ENCODE measurements around the gene STRA6. TPM values are rescaled to one million over a fixed set of nuclear protein-coding genes. Genes with fewer than 3 reads are reported as not detected.

STRA6 gene
- total RNA-seq, 1 experiment from 2014 or later: 0.54 TPM

DNA sequence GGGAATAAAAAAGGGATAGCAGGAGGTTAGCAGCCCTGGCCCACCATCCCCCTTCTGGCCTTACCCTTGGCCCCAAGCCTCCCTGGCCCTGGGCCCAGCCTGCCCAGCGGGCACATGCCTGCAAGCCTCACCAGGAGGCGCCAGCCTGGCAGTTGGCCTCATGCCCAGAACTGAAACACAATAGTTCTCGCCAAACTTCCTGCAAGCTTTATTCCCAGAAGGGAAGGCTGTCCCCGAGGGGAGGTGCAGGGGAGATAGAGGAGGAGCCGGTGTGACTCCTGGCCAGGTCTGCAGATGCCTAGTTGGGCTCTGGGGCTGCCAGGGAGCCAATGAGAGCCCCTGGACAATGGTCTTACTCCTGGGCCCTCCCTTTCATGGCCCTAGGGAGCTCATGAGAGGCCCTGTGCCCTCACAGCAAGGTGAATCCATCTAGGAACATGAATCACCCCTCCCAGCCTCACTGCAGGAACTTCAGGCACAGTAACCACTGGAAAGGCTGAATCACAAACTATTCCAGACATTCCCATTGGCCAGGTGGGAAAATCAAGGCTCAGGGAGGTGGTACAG, 37.5 kb upstream of the STRA6 start (continued):
- no peak for TF ChIP-seq EZH2phosphoT487 (IDR thresholded peaks at IDR 0.05; ENCODE audit: borderline replicate concordance)
- TF ChIP-seq ZFX (IDR thresholded peaks at IDR 0.05): no peak
- TF ChIP-seq ZNF274 (IDR thresholded peaks at IDR 0.05; ENCODE audit: low read depth, low read length): no peak

DNA sequence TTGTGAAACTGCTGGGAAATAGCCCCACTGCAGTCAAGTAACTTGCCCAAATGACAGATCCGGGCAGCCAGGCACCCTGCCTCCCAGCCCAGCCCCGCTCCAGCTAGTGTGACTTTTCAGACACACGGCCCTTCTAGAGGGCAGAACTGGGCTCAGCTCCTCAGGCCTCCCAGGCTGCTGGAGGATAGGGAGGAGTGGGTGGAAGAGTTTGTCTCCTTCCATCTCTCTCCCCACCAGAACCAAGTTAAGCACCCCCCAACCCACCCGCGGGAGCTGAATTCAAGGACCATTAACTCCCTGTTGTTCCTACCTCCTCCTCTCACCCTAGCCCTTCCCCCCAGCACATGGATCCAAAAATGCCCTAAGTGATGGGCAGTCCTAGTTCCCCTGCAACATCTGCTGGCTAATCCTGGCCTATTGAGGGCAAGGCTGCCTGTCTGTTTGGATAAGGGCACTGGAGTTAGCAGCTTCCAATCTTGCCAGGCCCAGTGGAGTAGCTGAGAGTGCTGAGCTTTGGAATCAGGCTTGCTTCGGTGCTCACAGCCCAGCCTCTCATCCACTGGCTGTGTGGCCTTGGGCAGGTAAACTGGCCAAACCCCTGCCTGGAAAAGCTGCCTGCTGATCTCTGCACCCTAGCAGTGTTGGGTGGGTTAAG, 36.6 kb upstream of the STRA6 start:
- CTCF ChIA-PET: interaction anchor here (0.7 to 2.4 kb wide), 4 partner anchors 10 to 95 kb away, joined by 3 to 18 read pairs (median 4); no protein-coding TSS in a partner anchor
- BruUV-seq (replicated peaks): no TSS peak
- DNase-seq (ENCODE audit: low read depth, low spot score) (no peak), ATAC-seq (no peak)
- Histone ChIP-seq H3K4me2 (ENCODE audit: low read length) (peak overlapping the region; percentile 60), H3K9me3 (ENCODE audit: control insufficient read depth in 1 of 2, insufficient read depth in 1 of 2, low read depth in 1 of 2, low read length in 2 of 2) (no peaks in the 10 kb centered on the region), H3K9me2 (ENCODE audit: insufficient read depth) (no peaks in the 10 kb centered on the region), H3K79me2 (ENCODE audit: insufficient read depth, low read length) (no peaks in the 10 kb centered on the region), H4K20me1 (ENCODE audit: insufficient read depth) (no peaks in the 10 kb centered on the region), H3K4me1 (ENCODE audit: control insufficient read depth in 1 of 2, insufficient read depth in 2 of 2, low read length in 2 of 2) (peaks cover 41 to 49% of the 10 kb centered on the region in 2 experiments), H3K27ac (ENCODE audit: low read depth, low read length) (peak overlapping the region; percentile 64), H2AFZ (ENCODE audit: low read depth, low read length, poor library complexity, severe bottlenecking) (no peak overlapping the region), H3K4me3 (replicated peaks in 1 of 2; ENCODE audit: low read depth in 1 of 2, low read length in 2 of 2) (no peak overlapping the region), H3K9ac (ENCODE audit: low read length) (no peak overlapping the region), H3K36me3 (ENCODE audit: control insufficient read depth in 1 of 2, insufficient read depth in 2 of 2, low read length in 2 of 2) (no peaks in the 10 kb centered on the region), H3K27me3 (ENCODE audit: insufficient read depth, low read length) (no peaks in the 10 kb centered on the region)
- POLR2A ChIA-PET: no interaction called here
- RAD21 ChIA-PET (ENCODE audit: low non-redundant PET in 1 of 2, low total read pairs in 2 of 2, uncharacterized antibody in 2 of 2, unreplicated experiment in 2 of 2): interaction anchor here in 1 of 2 experiments (0.9 kb wide), 1 partner anchor 68 kb away, joined by 3 read pairs; no protein-coding TSS in a partner anchor
- TF ChIP-seq, protein P1, sequence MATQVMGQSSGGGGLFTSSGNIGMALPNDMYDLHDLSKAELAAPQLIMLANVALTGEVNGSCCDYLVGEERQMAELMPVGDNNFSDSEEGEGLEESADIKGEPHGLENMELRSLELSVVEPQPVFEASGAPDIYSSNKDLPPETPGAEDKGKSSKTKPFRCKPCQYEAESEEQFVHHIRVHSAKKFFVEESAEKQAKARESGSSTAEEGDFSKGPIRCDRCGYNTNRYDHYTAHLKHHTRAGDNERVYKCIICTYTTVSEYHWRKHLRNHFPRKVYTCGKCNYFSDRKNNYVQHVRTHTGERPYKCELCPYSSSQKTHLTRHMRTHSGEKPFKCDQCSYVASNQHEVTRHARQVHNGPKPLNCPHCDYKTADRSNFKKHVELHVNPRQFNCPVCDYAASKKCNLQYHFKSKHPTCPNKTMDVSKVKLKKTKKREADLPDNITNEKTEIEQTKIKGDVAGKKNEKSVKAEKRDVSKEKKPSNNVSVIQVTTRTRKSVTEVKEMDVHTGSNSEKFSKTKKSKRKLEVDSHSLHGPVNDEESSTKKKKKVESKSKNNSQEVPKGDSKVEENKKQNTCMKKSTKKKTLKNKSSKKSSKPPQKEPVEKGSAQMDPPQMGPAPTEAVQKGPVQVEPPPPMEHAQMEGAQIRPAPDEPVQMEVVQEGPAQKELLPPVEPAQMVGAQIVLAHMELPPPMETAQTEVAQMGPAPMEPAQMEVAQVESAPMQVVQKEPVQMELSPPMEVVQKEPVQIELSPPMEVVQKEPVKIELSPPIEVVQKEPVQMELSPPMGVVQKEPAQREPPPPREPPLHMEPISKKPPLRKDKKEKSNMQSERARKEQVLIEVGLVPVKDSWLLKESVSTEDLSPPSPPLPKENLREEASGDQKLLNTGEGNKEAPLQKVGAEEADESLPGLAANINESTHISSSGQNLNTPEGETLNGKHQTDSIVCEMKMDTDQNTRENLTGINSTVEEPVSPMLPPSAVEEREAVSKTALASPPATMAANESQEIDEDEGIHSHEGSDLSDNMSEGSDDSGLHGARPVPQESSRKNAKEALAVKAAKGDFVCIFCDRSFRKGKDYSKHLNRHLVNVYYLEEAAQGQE (IDR thresholded peaks at IDR 0.05; ENCODE audit: low read depth): no peak
- no peak for TF ChIP-seq SRF (IDR thresholded peaks at IDR 0.05; ENCODE audit: low read depth)
- no peak for TF ChIP-seq EGR1 (IDR thresholded peaks at IDR 0.05; ENCODE audit: low read depth)
- no peak for TF ChIP-seq ZFX (IDR thresholded peaks at IDR 0.05)
- no peak for TF ChIP-seq TCF7L2 (IDR thresholded peaks at IDR 0.05; ENCODE audit: borderline replicate concordance, extremely low read depth, insufficient read depth, insufficient read length)
- TF ChIP-seq ZNF274 (IDR thresholded peaks at IDR 0.05; ENCODE audit: low read depth, low read length): no peak
- no peak for TF ChIP-seq ZBTB33 (IDR thresholded peaks at IDR 0.05; ENCODE audit: extremely low read depth, insufficient replicate concordance, low read length)
- no peak for TF ChIP-seq POLR2A (IDR thresholded peaks at IDR 0.05; ENCODE audit: borderline replicate concordance, extremely low read depth, insufficient read depth, insufficient read length)
- TF ChIP-seq YY1 (IDR thresholded peaks at IDR 0.05; ENCODE audit: extremely low read depth, insufficient replicate concordance, low read depth, low read length): no peak
- no peak for TF ChIP-seq ELF1 (IDR thresholded peaks at IDR 0.05; ENCODE audit: borderline replicate concordance, low read depth)
- TF ChIP-seq POLR2AphosphoS5 (IDR thresholded peaks at IDR 0.05; ENCODE audit: low read depth, low read length): no peak
- no peak for TF ChIP-seq EZH2 (IDR thresholded peaks at IDR 0.05)
- no peak for TF ChIP-seq CBX3 (IDR thresholded peaks at IDR 0.05; ENCODE audit: low read depth)
- intact Hi-C loops (cut with micrococcal nuclease): no loop called here

Data from HCT116 (cell line).